ENCODE measurements around the gene PELI2. TPM values are rescaled to one million over a fixed set of nuclear protein-coding genes. Genes with fewer than 3 reads are reported as not detected.

PELI2 gene
- total and polyA plus RNA-seq, 2 of the 4 experiments (the other 2 are of a cell fraction): 6.0 to 36.7 TPM

GRCh38 chr14:56206596-56206995 is 88.4 kb downstream of the PELI2 start:
- CTCF ChIA-PET: no interaction called here
- H4K20me1 ChIP-seq (ENCODE audit: insufficient read depth, low read length): 0 out of 2 replicates have a peak, but pooled peaks cover 2% of the 10 kb centered on the region
- no peak overlapping the region for H3K9ac ChIP-seq (ENCODE audit: low read depth, low read length)

More at GRCh38 chr14:56206596-56206995, 88.4 kb downstream of the PELI2 start:
- H2BK120ac ChIP-seq (ENCODE audit: low read depth, low read length): no peak overlapping the region
- H3K14ac ChIP-seq (replicated peaks; ENCODE audit: low read depth, low read length): no peak overlapping the region
- H3K4ac ChIP-seq (ENCODE audit: low read depth, low read length): no peak overlapping the region
- no peak overlapping the region for H3K27ac ChIP-seq (ENCODE audit: insufficient read depth, low read length)
- no peak overlapping the region for H4K8ac ChIP-seq (ENCODE audit: low read depth in 2 of 2, low read length in 2 of 2)
- in situ Hi-C loops (cut with MboI; ENCODE audit: low sequenced_read_pairs): no loop called here
- POLR2A ChIA-PET (ENCODE audit: unreplicated experiment): no interaction called here
- DNase-seq (no peak), ATAC-seq (ENCODE audit: low read depth) (peak; percentile 24; the same call in 1 of the 2 replicates)
- no peaks in the 10 kb centered on the region for H3K9me3 ChIP-seq (ENCODE audit: control insufficient read depth, insufficient read depth, low read length)
- H2BK20ac ChIP-seq (ENCODE audit: low read depth, low read length): no peak overlapping the region
- H2AK5ac ChIP-seq (ENCODE audit: low read depth, low read length): no peak overlapping the region
- no peak overlapping the region for H3K23ac ChIP-seq (ENCODE audit: low read depth, low read length)
- dilution Hi-C loops (cut with HindIII; ENCODE audit: low sequenced_read_pairs, unreplicated experiment): no loop called here
- no peak overlapping the region for H2AFZ ChIP-seq (replicated peaks; ENCODE audit: low read length, poor library complexity)
- H3K9me1 ChIP-seq (ENCODE audit: insufficient read depth, low read length): no peaks in the 10 kb centered on the region; the same call in 1 of the 2 replicates
- H2BK15ac ChIP-seq (ENCODE audit: low read depth, low read length): no peak overlapping the region
- H4K5ac ChIP-seq (ENCODE audit: low read depth, low read length): no peak overlapping the region
- H3K56ac ChIP-seq (ENCODE audit: extremely low read depth, insufficient read depth, low read length): no peak overlapping the region
- intact Hi-C loops (cut with micrococcal nuclease): no loop called here
- H3K18ac ChIP-seq (ENCODE audit: low read depth, low read length): no peak overlapping the region
- no peak overlapping the region for H2AK9ac ChIP-seq (replicated peaks; ENCODE audit: low read depth, low read length, poor library complexity)
- H3K4me1 ChIP-seq (ENCODE audit: control insufficient read depth, insufficient read depth, low read length): peaks cover 2% of the 10 kb centered on the region; the same call in 1 of the 2 replicates
- BruUV-seq (replicated peaks): no TSS peak
- H3K36me3 ChIP-seq (ENCODE audit: control insufficient read depth, insufficient read depth, low read length): no peaks in the 10 kb centered on the region
- TF ChIP-seq USF2 (IDR thresholded peaks at IDR 0.05; ENCODE audit: low read depth, low read length) (no peak), RAD21 (IDR thresholded peaks at IDR 0.05; ENCODE audit: low read length) (no peak)
- no CpG with 5 or more reads among the region's 2 CpGs for WGBS, 2 experiments (ENCODE audit: extremely low coverage in 2 of 2, insufficient read length in 1 of 2)
- no peaks in the 10 kb centered on the region for H3K27me3 ChIP-seq (ENCODE audit: control insufficient read depth, insufficient read depth, low read length)
- H3K79me1 ChIP-seq (ENCODE audit: low read depth in 1 of 2, low read length in 2 of 2): peaks cover 9 to 27% of the 10 kb centered on the region in 2 experiments
- no peak overlapping the region for H2BK5ac ChIP-seq (ENCODE audit: low read depth, low read length, poor library complexity, severe bottlenecking)
- H3K4me3 ChIP-seq (ENCODE audit: insufficient read depth, low read depth, low read length): no peak overlapping the region
- H4K91ac ChIP-seq (ENCODE audit: insufficient read depth, low read depth, low read length): no peak overlapping the region
- no peak overlapping the region for H3K4me2 ChIP-seq (ENCODE audit: low read depth, low read length)
